Neural cell (in vitro differentiated cells): Measurements from ENCODE around the gene CES2.

Experiments used
- CTCF ChIP-seq: fragments of 450-650 bp; IDR thresholded peaks from 2 replicates; pipeline ENCODE4 v1.5.1; 2014; ENCODE audit warnings: antibody characterized with exemption, mild to moderate bottlenecking, moderate library complexity; ENCODE audit not compliant: poor library complexity, severe bottlenecking
- MXI1 ChIP-seq: fragments of 450-650 bp; conservative IDR thresholded peaks from 2 replicates; pipeline ENCODE4 v1.6.1; 2014; ENCODE audit warnings: antibody characterized with exemption, mild to moderate bottlenecking; ENCODE audit not compliant: poor library complexity, severe bottlenecking

GRCh38 chr16:66976746-66977145, 41.4 kb downstream of the CES2 start:
- TF ChIP-seq CTCF: no peak
- TF ChIP-seq MXI1: no peak
